GM12872 (cell line): ENCODE results near the gene SSX2B.
"Not testable (repeated sequence)": the region's sequence is repeated elsewhere in the genome, so short reads cannot be mapped to it uniquely, and the experiment has no call there.

Experiments used
- TF ChIP-seq, protein P1 (sequence below): IDR thresholded peaks from 3 replicates; pipeline ENCODE4 v1.5.1; 2011; ENCODE audit warnings: low read depth, mild to moderate bottlenecking, low read length, moderate library complexity; ENCODE audit not compliant: insufficient read depth

SSX2B gene, protein sequence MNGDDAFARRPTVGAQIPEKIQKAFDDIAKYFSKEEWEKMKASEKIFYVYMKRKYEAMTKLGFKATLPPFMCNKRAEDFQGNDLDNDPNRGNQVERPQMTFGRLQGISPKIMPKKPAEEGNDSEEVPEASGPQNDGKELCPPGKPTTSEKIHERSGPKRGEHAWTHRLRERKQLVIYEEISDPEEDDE

DNA sequence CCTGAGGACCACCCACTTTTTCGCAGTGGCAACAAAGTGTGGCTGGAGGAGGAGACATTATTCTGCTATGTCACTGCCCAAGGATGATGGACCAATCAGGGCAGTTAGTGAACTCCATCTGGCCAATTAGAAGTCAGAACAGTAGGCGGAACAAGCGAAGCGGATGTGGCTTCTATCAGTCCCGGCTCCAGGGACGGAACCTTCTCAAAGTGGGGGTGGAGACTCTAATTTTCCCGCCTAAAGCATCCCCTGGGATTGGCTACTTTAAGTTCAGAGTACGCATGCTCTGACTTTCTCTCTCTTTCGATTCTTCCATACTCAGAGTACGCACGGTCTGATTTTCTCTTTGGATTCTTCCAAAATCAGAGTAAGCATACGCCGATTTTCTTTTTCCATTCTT is at the start of gene SSX2B:
TSS of gene SSX2B (plus strand) at position 301 of the 400 bp plus-strand sequence. CDS start 1,429 bp downstream, outside the sequence.
- TF ChIP-seq, protein P1, sequence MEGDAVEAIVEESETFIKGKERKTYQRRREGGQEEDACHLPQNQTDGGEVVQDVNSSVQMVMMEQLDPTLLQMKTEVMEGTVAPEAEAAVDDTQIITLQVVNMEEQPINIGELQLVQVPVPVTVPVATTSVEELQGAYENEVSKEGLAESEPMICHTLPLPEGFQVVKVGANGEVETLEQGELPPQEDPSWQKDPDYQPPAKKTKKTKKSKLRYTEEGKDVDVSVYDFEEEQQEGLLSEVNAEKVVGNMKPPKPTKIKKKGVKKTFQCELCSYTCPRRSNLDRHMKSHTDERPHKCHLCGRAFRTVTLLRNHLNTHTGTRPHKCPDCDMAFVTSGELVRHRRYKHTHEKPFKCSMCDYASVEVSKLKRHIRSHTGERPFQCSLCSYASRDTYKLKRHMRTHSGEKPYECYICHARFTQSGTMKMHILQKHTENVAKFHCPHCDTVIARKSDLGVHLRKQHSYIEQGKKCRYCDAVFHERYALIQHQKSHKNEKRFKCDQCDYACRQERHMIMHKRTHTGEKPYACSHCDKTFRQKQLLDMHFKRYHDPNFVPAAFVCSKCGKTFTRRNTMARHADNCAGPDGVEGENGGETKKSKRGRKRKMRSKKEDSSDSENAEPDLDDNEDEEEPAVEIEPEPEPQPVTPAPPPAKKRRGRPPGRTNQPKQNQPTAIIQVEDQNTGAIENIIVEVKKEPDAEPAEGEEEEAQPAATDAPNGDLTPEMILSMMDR = not testable (repeated sequence)

DNA sequence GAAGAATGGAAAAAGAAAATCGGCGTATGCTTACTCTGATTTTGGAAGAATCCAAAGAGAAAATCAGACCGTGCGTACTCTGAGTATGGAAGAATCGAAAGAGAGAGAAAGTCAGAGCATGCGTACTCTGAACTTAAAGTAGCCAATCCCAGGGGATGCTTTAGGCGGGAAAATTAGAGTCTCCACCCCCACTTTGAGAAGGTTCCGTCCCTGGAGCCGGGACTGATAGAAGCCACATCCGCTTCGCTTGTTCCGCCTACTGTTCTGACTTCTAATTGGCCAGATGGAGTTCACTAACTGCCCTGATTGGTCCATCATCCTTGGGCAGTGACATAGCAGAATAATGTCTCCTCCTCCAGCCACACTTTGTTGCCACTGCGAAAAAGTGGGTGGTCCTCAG is 44.0 kb upstream of the SSX2B start, which contains the start of gene SSX2:
TSS of gene SSX2 (minus strand) at position 101 of the 400 bp plus-strand sequence. CDS start 1,429 bp downstream, outside the sequence.
- TF ChIP-seq, protein P1 = not testable (repeated sequence)

DNA sequence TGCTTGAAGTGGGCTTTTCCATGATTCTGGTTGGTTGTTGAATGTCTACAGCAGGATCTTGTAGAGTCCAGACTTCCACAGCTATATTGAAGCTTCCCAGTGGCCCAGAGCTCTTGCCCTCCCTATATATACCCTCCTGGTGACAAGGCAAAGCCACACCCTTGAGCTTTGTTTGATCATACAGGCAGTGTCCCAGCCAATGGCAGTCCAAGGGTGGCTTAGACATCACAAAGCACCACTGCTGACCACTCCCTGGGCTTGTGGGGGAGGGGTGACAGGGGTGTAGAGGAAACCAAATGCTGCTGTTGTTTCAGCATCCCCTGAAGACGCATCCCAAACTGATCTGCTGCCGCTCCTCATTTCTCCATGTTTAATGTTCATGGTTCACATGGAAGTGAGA is 46.3 kb downstream of the SSX2B start, which contains the start of gene SPANXN5:
TSS of gene SPANXN5 (minus strand) at position 101 of the 400 bp plus-strand sequence. CDS start at position 22, 79 bp downstream.
- TF ChIP-seq, protein P1 = not testable (repeated sequence)
